Colonic mucosa (tissue), 4 donors: ENCODE data around the gene CCDC34. TPM values are rescaled to one million over a fixed set of nuclear protein-coding genes. Genes with fewer than 3 reads are reported as not detected.

Source experiments
- DNase-seq: peaks from one replicate; pipeline ENCODE4 v3.0.0-alpha.2; 2020
- H3K27ac ChIP-seq: fragments of 200-600 bp; one replicate; pipeline ENCODE4 v1.8.0; 2021
- H3K27me3 ChIP-seq: fragments of 200-600 bp; one replicate; pipeline ENCODE4 v1.8.0; 2021
- H3K36me3 ChIP-seq: fragments of 200-600 bp; one replicate; pipeline ENCODE4 v1.8.0; 2021
- H3K4me1 ChIP-seq: fragments of 200-600 bp; one replicate; pipeline ENCODE4 v1.8.0; 2021; ENCODE audit warnings: mild to moderate bottlenecking
- H3K4me3 ChIP-seq: fragments of 200-600 bp; one replicate; pipeline ENCODE4 v1.8.0; 2021
- H3K9ac ChIP-seq, 2 donors: one replicate each; pipeline ENCODE4 v1.7.0; 2013; ENCODE audit warnings: control low read depth in 2 of 2, low read depth in 2 of 2, low read length in 2 of 2
- H3K9me3 ChIP-seq: fragments of 200-600 bp; one replicate; pipeline ENCODE4 v1.8.0; 2021
- intact Hi-C: fragments of 100-400 bp; cut with DNase I; formaldehyde crosslinking; loops from one replicate; pipeline ENCODE4 v1.14.1; 2022
- total RNA-seq, 2 donors: library from RNA; stranded (reverse); fragmentation: NEBNext Ultra II Directional in 1 of 2; extraction: Animal tissue kit (Norgen Biotek cat#: 25700) in 1 of 2; gene quantifications; one replicate each; pipeline ENCODE4 v1.2.1, GENCODE V29; 2021
- TF ChIP-seq, protein P1 (sequence below): fragments of 200-600 bp; IDR thresholded peaks from one replicate; pipeline ENCODE4 v1.8.0; 2022; ENCODE audit warnings: antibody characterized with exemption, mild to moderate bottlenecking
- donor health status: healthy.
- donor health status: DM: no; HTN: no; CAD: no.
- donor health status: DM: no; HTN: no; CAD: no.

The CCDC34 gene
- total RNA-seq, 2 donors from 2014 or later, result 10.2 to 25.6 TPM

GRCh38 chr11:27363576-27364117, 632 bp upstream of the CCDC34 start:
- TF ChIP-seq, protein P1, sequence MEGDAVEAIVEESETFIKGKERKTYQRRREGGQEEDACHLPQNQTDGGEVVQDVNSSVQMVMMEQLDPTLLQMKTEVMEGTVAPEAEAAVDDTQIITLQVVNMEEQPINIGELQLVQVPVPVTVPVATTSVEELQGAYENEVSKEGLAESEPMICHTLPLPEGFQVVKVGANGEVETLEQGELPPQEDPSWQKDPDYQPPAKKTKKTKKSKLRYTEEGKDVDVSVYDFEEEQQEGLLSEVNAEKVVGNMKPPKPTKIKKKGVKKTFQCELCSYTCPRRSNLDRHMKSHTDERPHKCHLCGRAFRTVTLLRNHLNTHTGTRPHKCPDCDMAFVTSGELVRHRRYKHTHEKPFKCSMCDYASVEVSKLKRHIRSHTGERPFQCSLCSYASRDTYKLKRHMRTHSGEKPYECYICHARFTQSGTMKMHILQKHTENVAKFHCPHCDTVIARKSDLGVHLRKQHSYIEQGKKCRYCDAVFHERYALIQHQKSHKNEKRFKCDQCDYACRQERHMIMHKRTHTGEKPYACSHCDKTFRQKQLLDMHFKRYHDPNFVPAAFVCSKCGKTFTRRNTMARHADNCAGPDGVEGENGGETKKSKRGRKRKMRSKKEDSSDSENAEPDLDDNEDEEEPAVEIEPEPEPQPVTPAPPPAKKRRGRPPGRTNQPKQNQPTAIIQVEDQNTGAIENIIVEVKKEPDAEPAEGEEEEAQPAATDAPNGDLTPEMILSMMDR, result no peak
- Histone ChIP-seq H3K9me3 (no peaks in the 10 kb centered on the region), H3K4me1 (peaks cover 10% of the 10 kb centered on the region), H3K36me3 (no peaks in the 10 kb centered on the region), H3K27me3 (no peaks in the 10 kb centered on the region), H3K27ac (peak overlapping the region; percentile 57), H3K4me3 (peak overlapping the region; percentile 79), H3K9ac (peak overlapping the region; percentile 66 to 93)
- DNase-seq, result no peak
- intact Hi-C loops, result loop anchor here (10.0 kb wide), 2 partner anchors 111 to 179 kb away; partner anchors contain the start of gene LGR4

DNA sequence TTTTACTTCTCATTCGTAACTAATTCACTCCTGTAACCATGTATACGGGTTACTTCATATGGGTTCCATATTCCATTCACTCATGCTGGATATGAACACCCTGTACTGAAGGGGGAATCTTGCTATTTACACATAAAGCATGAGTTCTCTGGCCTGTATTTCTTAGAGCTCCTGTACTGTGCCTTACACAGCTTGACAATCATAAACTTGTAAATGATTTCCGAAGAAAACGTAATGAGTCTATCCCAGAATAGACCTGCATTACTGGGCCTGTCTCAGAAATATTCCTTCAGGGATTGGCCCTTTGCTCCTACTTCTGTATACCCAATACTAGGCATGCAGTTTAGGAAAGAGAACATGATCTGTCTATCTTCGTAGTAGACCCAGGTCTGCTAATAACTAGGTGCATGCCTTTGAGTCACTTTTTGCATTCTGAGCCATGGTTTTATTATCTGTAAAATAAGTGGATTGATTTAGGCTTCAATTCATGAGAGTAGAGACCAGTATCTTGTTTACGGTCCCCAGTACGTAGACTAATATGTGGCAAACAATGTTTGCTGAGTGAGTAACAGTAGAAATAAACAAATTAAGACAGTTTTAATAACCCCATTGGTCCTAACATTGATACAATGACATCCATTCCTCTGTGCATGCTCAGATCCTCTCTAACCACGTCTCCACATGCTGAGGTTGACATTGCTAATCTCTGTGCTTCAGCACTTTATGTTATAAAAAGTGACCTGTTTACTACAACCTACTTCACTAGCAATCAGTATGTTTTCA, 1.2 kb downstream of the CCDC34 start:
- no peaks in the 10 kb centered on the region for H3K27me3 ChIP-seq
- peak overlapping the region in 1 of 2 donors; percentile 93 for H3K9ac ChIP-seq
- H3K27ac ChIP-seq, result no peak overlapping the region
- DNase-seq, result no peak
- peaks cover 13% of the 10 kb centered on the region for H3K4me1 ChIP-seq
- no peaks in the 10 kb centered on the region for H3K36me3 ChIP-seq
- H3K9me3 ChIP-seq, result no peaks in the 10 kb centered on the region
- intact Hi-C loops, result loop anchor here (10.0 kb wide), 2 partner anchors 113 to 177 kb away; partner anchors contain the start of gene LGR4
- H3K4me3 ChIP-seq, result no peak overlapping the region
- TF ChIP-seq, protein P1, result no peak

GRCh38 chr11:27358296-27358695, 4.7 kb downstream of the CCDC34 start:
- H3K9me3 ChIP-seq, result no peaks in the 10 kb centered on the region
- peaks cover 14% of the 10 kb centered on the region for H3K4me1 ChIP-seq
- H3K27ac ChIP-seq, result no peak overlapping the region
- no peak overlapping the region for H3K9ac ChIP-seq
- no peak overlapping the region for H3K4me3 ChIP-seq
- TF ChIP-seq, protein P1, result no peak
- H3K27me3 ChIP-seq, result no peaks in the 10 kb centered on the region
- DNase-seq, result no peak
- H3K36me3 ChIP-seq, result no peaks in the 10 kb centered on the region
- intact Hi-C loops, result no loop called here

DNA sequence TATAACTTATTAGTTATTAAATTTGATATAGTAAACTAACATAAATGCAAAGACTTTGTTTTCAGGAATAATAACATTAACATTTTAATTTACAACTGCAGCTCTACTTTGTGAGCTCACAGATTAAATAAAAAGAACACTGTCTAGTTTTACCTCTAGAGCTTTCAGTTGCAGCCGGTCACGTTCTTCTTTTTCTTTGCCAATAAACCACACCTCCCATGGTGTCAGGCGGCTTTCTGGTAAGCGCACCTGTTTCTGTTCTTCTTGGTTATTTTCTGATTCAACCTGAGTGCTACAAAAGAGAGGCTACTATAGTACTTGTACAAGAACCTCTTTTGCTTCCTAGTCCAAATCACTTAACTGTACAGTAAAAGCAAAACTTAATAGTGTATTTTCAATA, 5.8 kb downstream of the CCDC34 start:
- DNase-seq, result peak; percentile 41
- Histone ChIP-seq H3K27me3 (no peaks in the 10 kb centered on the region), H3K9ac (no peak overlapping the region), H3K4me3 (no peak overlapping the region), H3K4me1 (peaks cover 9% of the 10 kb centered on the region), H3K36me3 (no peaks in the 10 kb centered on the region), H3K9me3 (no peaks in the 10 kb centered on the region), H3K27ac (no peak overlapping the region)
- intact Hi-C loops, result no loop called here
- TF ChIP-seq, protein P1, result no peak

DNA sequence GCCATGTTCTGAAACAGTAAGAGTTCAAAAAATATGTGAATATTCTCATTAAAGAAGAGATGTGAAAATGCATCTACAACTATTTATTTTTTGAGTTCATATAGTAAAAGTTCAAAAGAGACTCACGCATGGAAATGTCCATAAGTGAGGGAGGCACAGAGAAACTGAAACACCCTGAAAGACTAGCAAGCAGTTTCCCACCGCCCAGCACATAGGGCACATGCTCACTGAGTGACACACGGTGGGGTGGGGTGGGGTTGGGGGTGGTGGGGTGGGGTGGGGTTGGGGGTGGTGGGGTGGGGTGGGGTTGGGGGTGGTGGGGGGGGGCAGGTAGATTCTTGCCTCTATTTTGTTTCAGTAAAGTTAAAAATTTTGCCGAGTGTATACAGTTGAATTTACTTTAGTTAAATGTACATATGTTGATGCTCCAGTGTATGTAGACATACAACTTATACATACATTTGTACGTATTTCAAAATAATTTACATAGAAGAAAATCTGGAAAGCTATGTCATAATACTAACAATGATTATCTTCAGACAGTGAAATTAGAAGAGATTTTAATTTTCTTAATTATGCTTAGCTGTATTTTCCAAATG, 6.3 kb downstream of the CCDC34 start:
- Histone ChIP-seq H3K9ac (no peak overlapping the region), H3K9me3 (no peaks in the 10 kb centered on the region), H3K27me3 (no peaks in the 10 kb centered on the region), H3K27ac (no peak overlapping the region), H3K36me3 (no peaks in the 10 kb centered on the region), H3K4me3 (no peak overlapping the region), H3K4me1 (peaks cover 9% of the 10 kb centered on the region)
- intact Hi-C loops, result no loop called here
- no peak for DNase-seq
- TF ChIP-seq, protein P1, result no peak
